H9 (cell line): ENCODE measurements around the gene UXT. TPM values are rescaled to one million over a fixed set of nuclear protein-coding genes. Genes with fewer than 3 reads are reported as not detected.

Experiments used
- DNase-seq: peaks from one replicate; pipeline ENCODE4 v3.0.0-alpha.2; 2017
- H2AFZ ChIP-seq: one replicate; pipeline ENCODE4 v1.6.1; 2013; ENCODE audit warnings: mild to moderate bottlenecking, low read length, control low read depth, moderate library complexity
- H2AK5ac ChIP-seq: 2 replicates; pipeline ENCODE4 v1.6.1; 2013; ENCODE audit warnings: low read length, control low read depth, mixed read lengths; ENCODE audit not compliant: insufficient read length
- H2BK120ac ChIP-seq: one replicate; pipeline ENCODE4 v1.6.1; 2013; ENCODE audit warnings: low read depth, mild to moderate bottlenecking, low read length, control low read depth, inconsistent platforms; ENCODE audit not compliant: poor library complexity, severe bottlenecking
- H2BK12ac ChIP-seq: 2 replicates; pipeline ENCODE4 v1.6.1; 2013; ENCODE audit warnings: low read length, control low read depth, mixed read lengths, low read depth; ENCODE audit not compliant: insufficient read length
- H2BK15ac ChIP-seq: 2 replicates; pipeline ENCODE4 v1.6.1; 2013; ENCODE audit warnings: low read depth, low read length, control low read depth
- H2BK20ac ChIP-seq: one replicate; pipeline ENCODE4 v1.6.1; 2013; ENCODE audit warnings: low read depth, mild to moderate bottlenecking, low read length, control low read depth, inconsistent platforms; ENCODE audit not compliant: poor library complexity, severe bottlenecking
- H2BK5ac ChIP-seq: 2 replicates; pipeline ENCODE4 v1.6.1; 2013; ENCODE audit warnings: low read length, control low read depth, mixed read lengths; ENCODE audit not compliant: insufficient read length
- H3K14ac ChIP-seq: 2 replicates; pipeline ENCODE4 v1.6.1; 2013; ENCODE audit warnings: low read length, control low read depth; ENCODE audit not compliant: insufficient read depth
- H3K18ac ChIP-seq: 2 replicates; pipeline ENCODE4 v1.6.1; 2013; ENCODE audit warnings: low read depth, mild to moderate bottlenecking, mixed read lengths, low read length, control low read depth; ENCODE audit not compliant: insufficient read length
- H3K23ac ChIP-seq: 2 replicates; pipeline ENCODE4 v1.6.1; 2013; ENCODE audit warnings: low read length, control low read depth, mixed read lengths, low read depth; ENCODE audit not compliant: insufficient read length
- H3K23me2 ChIP-seq: 2 replicates; pipeline ENCODE4 v1.6.1; 2013; ENCODE audit warnings: low read depth, mild to moderate bottlenecking, mixed read lengths, low read length, control low read depth; ENCODE audit not compliant: insufficient read length, poor library complexity, severe bottlenecking
- H3K27ac ChIP-seq: 2 replicates; pipeline ENCODE4 v1.5.1; 2013; ENCODE audit warnings: low read length, control low read depth, mixed read lengths, low read depth; ENCODE audit not compliant: insufficient read length
- H3K27me3 ChIP-seq: 2 replicates; pipeline ENCODE4 v1.6.1; 2013; ENCODE audit warnings: low read length, control low read depth, inconsistent platforms; ENCODE audit not compliant: insufficient read depth
- H3K4ac ChIP-seq: 2 replicates; pipeline ENCODE4 v1.6.1; 2013; ENCODE audit warnings: low read depth, mild to moderate bottlenecking, control low read depth, inconsistent platforms, low read length, moderate library complexity
- H3K4me1 ChIP-seq: 2 replicates; pipeline ENCODE4 v1.6.1; 2013; ENCODE audit warnings: low read length, control low read depth, inconsistent platforms; ENCODE audit not compliant: insufficient read depth
- H3K4me2 ChIP-seq: 2 replicates; pipeline ENCODE4 v1.6.1; 2013; ENCODE audit warnings: low read length, control low read depth, mixed read lengths; ENCODE audit not compliant: insufficient read length, insufficient read depth
- H3K56ac ChIP-seq: 2 replicates; pipeline ENCODE4 v1.6.1; 2013; ENCODE audit warnings: low read depth, mild to moderate bottlenecking, mixed read lengths, low read length, control low read depth; ENCODE audit not compliant: insufficient read length
- H3K79me1 ChIP-seq: 2 replicates; pipeline ENCODE4 v1.6.1; 2013; ENCODE audit warnings: low read depth, mild to moderate bottlenecking, moderate library complexity, low read length, control low read depth, inconsistent platforms; ENCODE audit not compliant: insufficient read depth, poor library complexity, severe bottlenecking
- H3K79me2 ChIP-seq: 2 replicates; pipeline ENCODE4 v1.6.1; 2013; ENCODE audit warnings: low read length, control low read depth, inconsistent platforms; ENCODE audit not compliant: insufficient read depth
- H3K9ac ChIP-seq: 2 replicates; pipeline ENCODE4 v1.6.1; 2013; ENCODE audit warnings: low read length, control low read depth, mixed read lengths; ENCODE audit not compliant: insufficient read length; ENCODE audit errors: extremely low read depth
- H3K9me3 ChIP-seq: one replicate; pipeline ENCODE4 v1.6.1; 2013; ENCODE audit warnings: low read depth, low read length, inconsistent platforms; ENCODE audit not compliant: control insufficient read depth
- H3T11ph ChIP-seq: one replicate; pipeline ENCODE4 v1.6.1; 2013; ENCODE audit warnings: mild to moderate bottlenecking, low read length, control low read depth, inconsistent platforms
- H4K20me1 ChIP-seq: one replicate; pipeline ENCODE4 v1.6.1; 2013; ENCODE audit not compliant: control insufficient read depth, insufficient read length, insufficient read depth
- H4K5ac ChIP-seq: 2 replicates; pipeline ENCODE4 v1.6.1; 2013; ENCODE audit warnings: low read depth, mild to moderate bottlenecking, mixed read lengths, low read length, control low read depth; ENCODE audit not compliant: insufficient read length
- H4K8ac ChIP-seq: replicated peaks from 2 replicates; pipeline ENCODE4 v1.6.1; 2013; ENCODE audit warnings: low read length, control low read depth, mixed read lengths, low read depth; ENCODE audit not compliant: insufficient read length
- H4K91ac ChIP-seq: 2 replicates; pipeline ENCODE4 v1.6.1; 2013; ENCODE audit warnings: low read depth, mild to moderate bottlenecking, moderate library complexity, mixed read lengths, low read length, control low read depth; ENCODE audit not compliant: insufficient read length
- H3K27ac Mint-ChIP-seq, 3 experiments: 2 replicates in 2 of 3; 3 replicates in 1 of 3; pipeline ENCODE4 v1.8.0; 2020 to 2021; ENCODE audit warnings: mixed read lengths in 3 of 3, mild to moderate bottlenecking in 1 of 3, moderate library complexity in 1 of 3
- H3K27me3 Mint-ChIP-seq: 2 replicates; pipeline ENCODE4 v1.8.0; 2021; ENCODE audit warnings: low read depth, mild to moderate bottlenecking, moderate library complexity, mixed read lengths
- H3K36me3 Mint-ChIP-seq, 3 experiments: 2 replicates in 2 of 3; 3 replicates in 1 of 3; pipeline ENCODE4 v1.8.0; 2020 to 2021; ENCODE audit warnings: low read depth in 3 of 3, mixed read lengths in 3 of 3; ENCODE audit not compliant: insufficient read depth in 1 of 3
- H3K4me1 Mint-ChIP-seq, 2 experiments: 2 replicates each; pipeline ENCODE4 v1.8.0; 2020; ENCODE audit warnings: mixed read lengths in 2 of 2
- H3K4me3 Mint-ChIP-seq, 2 experiments: 2 replicates in 1 of 2; 3 replicates in 1 of 2; pipeline ENCODE4 v1.8.0; 2020 to 2021; ENCODE audit warnings: mild to moderate bottlenecking in 2 of 2, mixed read lengths in 2 of 2, moderate library complexity in 1 of 2
- H3K9me3 Mint-ChIP-seq, 2 experiments: 2 replicates in 1 of 2; 3 replicates in 1 of 2; pipeline ENCODE4 v1.8.0; 2020; ENCODE audit warnings: mild to moderate bottlenecking in 2 of 2, mixed read lengths in 2 of 2, moderate library complexity in 1 of 2
- WGBS: extraction: QIAGEN DNeasy Blood & Tissue Kit; methylation state at CpG from one replicate; pipeline ENCODE4 v1.1.7; 2013; ENCODE audit warnings: missing lambda C conversion rate, low lambda C conversion rate, mixed read lengths; ENCODE audit not compliant: insufficient read length; ENCODE audit errors: extremely low coverage; 5-methylcytosine and 5-hydroxymethylcytosine counted together
- total RNA-seq: library from RNA; stranded (reverse); gene quantifications from 2 replicates; pipeline ENCODE4 v1.2.1, GENCODE V29; 2021
- TF ChIP-seq, protein P1 (sequence below): fragments of 200-600 bp; sonication (generic); conservative IDR thresholded peaks from 3 replicates; pipeline ENCODE4 v1.8.0; 2021; ENCODE audit warnings: antibody characterized with exemption, mild to moderate bottlenecking

UXT gene
- total RNA-seq, 1 experiment from 2014 or later: 95.1 TPM

DNA sequence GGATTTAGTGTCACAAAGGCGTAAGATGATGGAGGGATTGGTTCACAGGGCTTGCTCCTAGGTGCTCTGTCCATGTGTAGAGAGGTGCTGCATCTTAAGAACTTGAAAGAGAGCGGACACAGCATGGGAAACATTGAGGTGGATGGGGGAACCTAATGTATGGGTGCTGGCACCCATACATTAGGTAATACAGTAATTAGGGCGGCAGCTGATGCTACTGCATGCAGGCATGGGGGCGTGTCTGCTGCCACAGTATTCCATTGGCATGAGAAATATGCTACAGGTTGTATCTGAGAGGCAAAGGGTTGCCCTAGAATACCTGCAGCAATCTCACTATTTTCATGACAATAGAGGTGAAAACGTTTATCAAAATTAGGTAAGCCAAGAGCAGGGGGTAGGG, 45.8 kb upstream of the UXT start:
- no CpG with 5 or more reads among the region's 5 CpGs for WGBS
- no peaks in the 10 kb centered on the region for H3K23me2 ChIP-seq
- H3K27me3 Mint-ChIP-seq: peaks cover 7% of the 10 kb centered on the region
- peaks cover 9 to 12% of the 10 kb centered on the region in 2 experiments; a peak in 3 of 4 replicates for H3K4me1 Mint-ChIP-seq
- H3K4ac ChIP-seq: no peak overlapping the region
- no peak overlapping the region for H4K5ac ChIP-seq
- H2BK120ac ChIP-seq: no peak overlapping the region
- no peak overlapping the region for H4K91ac ChIP-seq
- no peak overlapping the region for H3K56ac ChIP-seq
- H3K18ac ChIP-seq: no peak overlapping the region
- no peak overlapping the region for H2BK12ac ChIP-seq
- no peak overlapping the region for H2BK15ac ChIP-seq
- no peak overlapping the region for H2AFZ ChIP-seq
- H3K4me1 ChIP-seq: no peaks in the 10 kb centered on the region
- no peaks in the 10 kb centered on the region for H3K79me1 ChIP-seq
- no peak overlapping the region for H3K4me3 Mint-ChIP-seq
- H4K20me1 ChIP-seq: peaks cover 2% of the 10 kb centered on the region
- TF ChIP-seq, protein P1, sequence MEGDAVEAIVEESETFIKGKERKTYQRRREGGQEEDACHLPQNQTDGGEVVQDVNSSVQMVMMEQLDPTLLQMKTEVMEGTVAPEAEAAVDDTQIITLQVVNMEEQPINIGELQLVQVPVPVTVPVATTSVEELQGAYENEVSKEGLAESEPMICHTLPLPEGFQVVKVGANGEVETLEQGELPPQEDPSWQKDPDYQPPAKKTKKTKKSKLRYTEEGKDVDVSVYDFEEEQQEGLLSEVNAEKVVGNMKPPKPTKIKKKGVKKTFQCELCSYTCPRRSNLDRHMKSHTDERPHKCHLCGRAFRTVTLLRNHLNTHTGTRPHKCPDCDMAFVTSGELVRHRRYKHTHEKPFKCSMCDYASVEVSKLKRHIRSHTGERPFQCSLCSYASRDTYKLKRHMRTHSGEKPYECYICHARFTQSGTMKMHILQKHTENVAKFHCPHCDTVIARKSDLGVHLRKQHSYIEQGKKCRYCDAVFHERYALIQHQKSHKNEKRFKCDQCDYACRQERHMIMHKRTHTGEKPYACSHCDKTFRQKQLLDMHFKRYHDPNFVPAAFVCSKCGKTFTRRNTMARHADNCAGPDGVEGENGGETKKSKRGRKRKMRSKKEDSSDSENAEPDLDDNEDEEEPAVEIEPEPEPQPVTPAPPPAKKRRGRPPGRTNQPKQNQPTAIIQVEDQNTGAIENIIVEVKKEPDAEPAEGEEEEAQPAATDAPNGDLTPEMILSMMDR: no peak
- H3K9me3 Mint-ChIP-seq: peaks cover 72 to 75% of the 10 kb centered on the region in 2 experiments
- H3K4me2 ChIP-seq: no peak overlapping the region
- H3K27me3 ChIP-seq: no peaks in the 10 kb centered on the region
- H3K23ac ChIP-seq: no peak overlapping the region
- H3T11ph ChIP-seq: no peak overlapping the region
- no peak overlapping the region for H3K27ac Mint-ChIP-seq
- no peak overlapping the region for H3K27ac ChIP-seq
- H2AK5ac ChIP-seq: no peak overlapping the region
- peaks cover 46% of the 10 kb centered on the region for H3K9me3 ChIP-seq
- no peak overlapping the region for H3K14ac ChIP-seq
- H3K36me3 Mint-ChIP-seq: no peaks in the 10 kb centered on the region; a peak in 1 of 7 replicates
- H4K8ac ChIP-seq: no peak overlapping the region
- no peak overlapping the region for H2BK5ac ChIP-seq
- H3K79me2 ChIP-seq: no peaks in the 10 kb centered on the region
- H3K9ac ChIP-seq: no peak overlapping the region
- H2BK20ac ChIP-seq: no peak overlapping the region
- no peak for DNase-seq
